ENCODE data around the gene B4GAT1.
"Not testable (repeated sequence)": the region's sequence is repeated elsewhere in the genome, so short reads cannot be mapped to it uniquely, and the experiment has no call there.

Gene B4GAT1

GRCh38 chr11:66360406-66361073 lies 13.1 kb upstream of the B4GAT1 start:
- H2AFZ ChIP-seq (ENCODE audit: low read length): no peak overlapping the region
- no peaks in the 10 kb centered on the region for H4K20me1 ChIP-seq (ENCODE audit: insufficient read depth, low read length)
- H3K27ac ChIP-seq (ENCODE audit: low read depth, low read length, poor library complexity, severe bottlenecking): no peak overlapping the region
- no peaks in the 10 kb centered on the region for H3K9me2 ChIP-seq (ENCODE audit: low read depth, low read length)
- no peaks in the 10 kb centered on the region for H3K27me3 ChIP-seq (ENCODE audit: insufficient read depth, low read length)
- peaks cover 43% of the 10 kb centered on the region for H3K36me3 ChIP-seq (ENCODE audit: insufficient read depth, low read length)
- no peak overlapping the region for H3K4me3 ChIP-seq (ENCODE audit: low read depth, low read length, poor library complexity, severe bottlenecking)
- no peaks in the 10 kb centered on the region for H3F3A ChIP-seq (ENCODE audit: insufficient read depth, low read length)
- H3K9ac ChIP-seq (ENCODE audit: low read length): no peak overlapping the region
- TF ChIP-seq EZH2 (IDR thresholded peaks at IDR 0.05; ENCODE audit: borderline replicate concordance, low read length) (no peak), CTCF (IDR thresholded peaks at IDR 0.05; ENCODE audit: low read length) (no peak)
- H3K9me3 ChIP-seq (ENCODE audit: low read length): no peaks in the 10 kb centered on the region
- no peaks in the 10 kb centered on the region for H3K79me2 ChIP-seq (ENCODE audit: insufficient read depth, low read length)
- H3K4me1 ChIP-seq (ENCODE audit: insufficient read depth, low read length, severe bottlenecking): no peaks in the 10 kb centered on the region
- H3K4me2 ChIP-seq (ENCODE audit: low read length): no peak overlapping the region

- Histone ChIP-seq H3K9ac (ENCODE audit: low read length) (no peak overlapping the region), H3F3A (ENCODE audit: insufficient read depth, low read length) (no peaks in the 10 kb centered on the region), H3K9me2 (ENCODE audit: low read depth, low read length) (no peaks in the 10 kb centered on the region), H3K9me3 (ENCODE audit: low read length) (no peaks in the 10 kb centered on the region), H3K36me3 (ENCODE audit: insufficient read depth, low read length) (peaks cover 34% of the 10 kb centered on the region), H3K4me1 (ENCODE audit: insufficient read depth, low read length, severe bottlenecking) (no peaks in the 10 kb centered on the region), H3K4me3 (ENCODE audit: low read depth, low read length, poor library complexity, severe bottlenecking) (no peak overlapping the region), H3K27ac (ENCODE audit: low read depth, low read length, poor library complexity, severe bottlenecking) (no peak overlapping the region), H3K79me2 (ENCODE audit: insufficient read depth, low read length) (no peaks in the 10 kb centered on the region), H4K20me1 (ENCODE audit: insufficient read depth, low read length) (no peaks in the 10 kb centered on the region), H2AFZ (ENCODE audit: low read length) (no peak overlapping the region), H3K4me2 (ENCODE audit: low read length) (no peak overlapping the region), H3K27me3 (ENCODE audit: insufficient read depth, low read length) (no peaks in the 10 kb centered on the region)
- no peak for TF ChIP-seq EZH2 (IDR thresholded peaks at IDR 0.05; ENCODE audit: borderline replicate concordance, low read length)
- no peak for TF ChIP-seq CTCF (IDR thresholded peaks at IDR 0.05; ENCODE audit: low read length)
Measured at GRCh38 chr11:66359662-66360087, 12.2 kb upstream of the B4GAT1 start.

GRCh38 chr11:66350560-66351235 lies 3.3 kb upstream of the B4GAT1 start:
- not testable (repeated sequence) for H3K79me2 ChIP-seq (ENCODE audit: insufficient read depth, low read length); H3K27me3 ChIP-seq (ENCODE audit: insufficient read depth, low read length); H3K9me2 ChIP-seq (ENCODE audit: low read depth, low read length); H3K9me3 ChIP-seq (ENCODE audit: low read length); H4K20me1 ChIP-seq (ENCODE audit: insufficient read depth, low read length); H2AFZ ChIP-seq (ENCODE audit: low read length); H3K27ac ChIP-seq (ENCODE audit: low read depth, low read length, poor library complexity, severe bottlenecking); H3K4me3 ChIP-seq (ENCODE audit: low read depth, low read length, poor library complexity, severe bottlenecking); H3K9ac ChIP-seq (ENCODE audit: low read length); H3F3A ChIP-seq (ENCODE audit: insufficient read depth, low read length); H3K4me2 ChIP-seq (ENCODE audit: low read length)
- Histone ChIP-seq H3K4me1 (ENCODE audit: insufficient read depth, low read length, severe bottlenecking) (peaks cover 22% of the 10 kb centered on the region), H3K36me3 (ENCODE audit: insufficient read depth, low read length) (peaks cover 14% of the 10 kb centered on the region; the same call in 1 of the 2 replicates)
